Transverse colon (tissue), 4 donors: ENCODE results near the gene FEN1. TPM values are rescaled to one million over a fixed set of nuclear protein-coding genes. Genes with fewer than 3 reads are reported as not detected.

ENCODE experiments used
- DNase-seq: peaks from one replicate; pipeline ENCODE4 v3.0.0-alpha.2; 2019
- H3K27ac ChIP-seq, 4 donors: fragments of 200-600 bp; sonication (generic); 2 replicates each; pipeline ENCODE4 v1.5.1; 2016 to 2018; ENCODE audit warnings: inconsistent platforms in 4 of 4
- H3K27me3 ChIP-seq: fragments of 200-600 bp; sonication (generic); 2 replicates; pipeline ENCODE4 v1.5.1; 2017; ENCODE audit warnings: inconsistent platforms
- H3K36me3 ChIP-seq, 4 donors: fragments of 200-600 bp; sonication (generic); 2 replicates each; pipeline ENCODE4 v1.5.1; 2017 to 2019; ENCODE audit warnings: inconsistent platforms in 4 of 4
- H3K4me1 ChIP-seq, 4 donors: fragments of 200-600 bp; sonication (generic); 2 replicates each; pipeline ENCODE4 v1.5.1; 2017 to 2020; ENCODE audit warnings: inconsistent platforms in 4 of 4
- H3K4me3 ChIP-seq, 4 donors: fragments of 200-600 bp; sonication (generic); 1 replicate in 1 of 4; 2 replicates in 3 of 4; pipeline versions ENCODE4 v1.5.1 to v1.6.1; 2017 to 2019; ENCODE audit warnings: inconsistent platforms in 4 of 4
- H3K9me3 ChIP-seq, 2 donors: fragments of 200-600 bp; sonication (generic); 2 replicates each; pipeline ENCODE4 v1.5.1; 2017 to 2019; ENCODE audit warnings: inconsistent platforms in 2 of 2
- CTCF ChIP-seq, 5 experiments: fragments of 200-600 bp in 3 of 5; fragments of 450-650 bp in 2 of 5; sonication (generic) in 3 of 5; IDR thresholded peaks; 1 replicate in 2 of 5; 2 replicates in 3 of 5; pipeline ENCODE4 v1.5.1; 2016 to 2017; ENCODE audit warnings: antibody characterized with exemption in 5 of 5, inconsistent platforms in 3 of 5, mild to moderate bottlenecking in 2 of 5, moderate library complexity in 1 of 5
- EP300 ChIP-seq: sonication (generic); formaldehyde crosslinking; IDR thresholded peaks from one replicate; pipeline ENCODE4 v1.6.1; 2017; ENCODE audit warnings: antibody characterized with exemption, low read depth
- POLR2A ChIP-seq: fragments of 450-650 bp; IDR thresholded peaks from one replicate; pipeline ENCODE4 v1.6.1; 2016; ENCODE audit warnings: antibody characterized with exemption, mild to moderate bottlenecking, moderate library complexity
- POLR2AphosphoS5 ChIP-seq, 3 donors: sonication (generic); formaldehyde crosslinking; IDR thresholded peaks; one replicate each; pipeline ENCODE4 v1.6.1; 2016; ENCODE audit warnings: antibody characterized with exemption in 3 of 3
- WGBS, 2 donors: methylation state at CpG; one replicate each; pipeline ENCODE4 v1.1.5; 2018; ENCODE audit warnings: low coverage in 1 of 2; 5-methylcytosine and 5-hydroxymethylcytosine counted together
- in situ Hi-C, 4 donors: fragments of 200-750 bp; cut with MboI; loops; one replicate each; pipeline versions ENCODE4 v1.15.0 to v1.15.1; 2017; ENCODE audit warnings: low sequenced_read_pairs in 3 of 4, low pct_ligation_motif_present in 1 of 4, low pct_unique_long_range_greater_than_20kb in 1 of 4
- intact Hi-C: fragments of 100-400 bp; cut with DNase I; formaldehyde crosslinking; loops from one replicate; pipeline ENCODE4 v1.15.1; 2023; ENCODE audit warnings: low total_unique reads
- total RNA-seq, 4 donors: library from RNA; depleted of rRNA; stranded (reverse); fragments of >200 nt; gene quantifications; one replicate each; pipeline ENCODE4 v1.1.0, GENCODE V29; 2016

FEN1 gene
- total RNA-seq, 4 donors from 2014 or later: 1.00 to 9.4 (median 4.5) TPM

- H3K27me3 ChIP-seq: no peaks in the 10 kb centered on the region
- no peak for TF ChIP-seq CTCF (IDR thresholded peaks at IDR 0.05)
- no peak for TF ChIP-seq POLR2AphosphoS5 (IDR thresholded peaks at IDR 0.05)
- TF ChIP-seq EP300: no peak
- TF ChIP-seq POLR2A: no peak
- 86 to 95% methylated on average over 2 of the region's 2 CpGs for WGBS, 2 donors
- no peak overlapping the region for H3K4me3 ChIP-seq
- H3K4me1 ChIP-seq: peaks cover 0 to 7% (median 2%) of the 10 kb centered on the region in 4 donors
- in situ Hi-C loops (no loop called here), intact Hi-C loops (no loop called here)
- H3K27ac ChIP-seq: no peak overlapping the region
- no peaks in the 10 kb centered on the region for H3K36me3 ChIP-seq
- no peaks in the 10 kb centered on the region for H3K9me3 ChIP-seq
- DNase-seq: no peak
Observed at GRCh38 chr11:61839742-61840141, 47.0 kb downstream of the FEN1 start.

DNA sequence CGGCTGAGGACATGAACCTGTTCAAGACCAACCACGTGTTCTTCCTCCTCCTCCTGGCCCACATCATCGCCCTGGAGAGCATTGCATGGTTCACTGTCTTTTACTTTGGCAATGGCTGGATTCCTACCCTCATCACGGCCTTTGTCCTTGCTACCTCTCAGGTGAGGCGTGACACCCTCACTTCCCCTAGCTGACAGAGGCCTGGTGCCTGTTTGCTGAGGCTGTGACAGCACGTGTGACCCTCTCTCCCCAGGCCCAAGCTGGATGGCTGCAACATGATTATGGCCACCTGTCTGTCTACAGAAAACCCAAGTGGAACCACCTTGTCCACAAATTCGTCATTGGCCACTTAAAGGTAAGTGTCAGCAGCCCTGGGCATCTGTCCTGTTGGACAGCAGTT lies 47.7 kb downstream of the FEN1 start:
- 91% methylated on average over 7 of the region's 7 CpGs; no CpG with 5 or more reads in 1 of the 2 donors for WGBS, 2 donors
- no peaks in the 10 kb centered on the region for H3K36me3 ChIP-seq

GRCh38 chr11:61841636-61842527 lies 49.2 kb downstream of the FEN1 start:
- no peaks in the 10 kb centered on the region for H3K4me1 ChIP-seq
- intact Hi-C loops (no loop called here), in situ Hi-C loops (no loop called here)
- H3K4me3 ChIP-seq: no peak overlapping the region
- TF ChIP-seq EP300 (no peak), POLR2A (no peak), CTCF (IDR thresholded peaks at IDR 0.05) (no peak), POLR2AphosphoS5 (IDR thresholded peaks at IDR 0.05) (no peak)
- no peak overlapping the region for H3K27ac ChIP-seq
- H3K36me3 ChIP-seq: no peaks in the 10 kb centered on the region
- no peaks in the 10 kb centered on the region for H3K27me3 ChIP-seq
- H3K9me3 ChIP-seq: no peaks in the 10 kb centered on the region
- no peak for DNase-seq
- WGBS, 2 donors: 90 to 91% methylated on average over 2 to 12 of the region's 12 CpGs

More for the DNA sequence above, 47.7 kb downstream of the FEN1 start:
- DNase-seq: no peak
- in situ Hi-C loops: no loop called here
- Histone ChIP-seq H3K27me3 (no peaks in the 10 kb centered on the region), H3K27ac (no peak overlapping the region), H3K4me1 (peaks cover 0 to under 1% (median 0%) of the 10 kb centered on the region in 4 donors), H3K9me3 (no peaks in the 10 kb centered on the region), H3K4me3 (no peak overlapping the region)
- intact Hi-C loops: no loop called here
- TF ChIP-seq CTCF (IDR thresholded peaks at IDR 0.05): no peak
- no peak for TF ChIP-seq EP300
- TF ChIP-seq POLR2AphosphoS5 (IDR thresholded peaks at IDR 0.05): no peak
- no peak for TF ChIP-seq POLR2A

DNA sequence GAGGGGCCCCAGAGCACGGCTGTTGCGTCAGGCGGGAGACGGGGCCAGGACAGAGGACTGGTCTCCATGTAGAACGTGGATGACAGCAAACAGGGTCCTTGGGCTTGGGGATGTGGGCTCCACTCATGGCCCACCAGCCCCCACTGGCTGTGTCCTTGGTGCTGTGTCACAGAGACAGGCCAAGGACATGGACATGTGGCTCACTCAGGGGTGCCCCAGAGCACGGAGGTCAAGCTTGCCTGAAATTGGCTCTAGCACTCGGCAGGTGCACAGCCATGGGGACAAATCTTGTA lies 49.8 kb downstream of the FEN1 start:
- H3K27ac ChIP-seq: no peak overlapping the region
- in situ Hi-C loops: no loop called here

More for the DNA sequence above, 49.8 kb downstream of the FEN1 start:
- WGBS, 2 donors: 97% methylated on average over 7 of the region's 7 CpGs; no CpG with 5 or more reads in 1 of the 2 donors
- Histone ChIP-seq H3K4me3 (no peak overlapping the region), H3K9me3 (no peaks in the 10 kb centered on the region), H3K4me1 (no peaks in the 10 kb centered on the region), H3K27me3 (no peaks in the 10 kb centered on the region), H3K36me3 (no peaks in the 10 kb centered on the region)
- no peak for TF ChIP-seq POLR2A
- no peak for TF ChIP-seq CTCF (IDR thresholded peaks at IDR 0.05)
- no peak for TF ChIP-seq EP300
- no peak for TF ChIP-seq POLR2AphosphoS5 (IDR thresholded peaks at IDR 0.05)
- intact Hi-C loops: no loop called here
- DNase-seq: no peak
